Loucy (cell line): Measurements from ENCODE around the gene ZNF146.

ENCODE experiments used
- H2AFZ ChIP-seq: fragments of 200-600 bp; sonication (generic); 2 replicates; pipeline ENCODE4 v1.6.0; 2016; ENCODE audit warnings: antibody characterized with exemption, mild to moderate bottlenecking, low read length, moderate library complexity
- H3F3A ChIP-seq: fragments of 200-600 bp; 2 replicates; pipeline ENCODE4 v1.6.0; 2016; ENCODE audit warnings: antibody characterized with exemption, low read depth, mild to moderate bottlenecking
- H3K27me3 ChIP-seq: fragments of 200-600 bp; sonication (generic); 2 replicates; pipeline ENCODE4 v1.6.1; 2014; ENCODE audit warnings: low read length, mild to moderate bottlenecking; ENCODE audit not compliant: insufficient read depth, poor library complexity, severe bottlenecking
- H3K36me3 ChIP-seq: fragments of 200-600 bp; sonication (generic); 2 replicates; pipeline ENCODE4 v1.6.1; 2016; ENCODE audit warnings: low read length; ENCODE audit not compliant: insufficient read depth
- H3K4me1 ChIP-seq: fragments of 200-600 bp; sonication (generic); 2 replicates; pipeline ENCODE4 v1.5.1; 2014; ENCODE audit warnings: low read length, mild to moderate bottlenecking; ENCODE audit not compliant: insufficient read depth, poor library complexity, severe bottlenecking
- H3K4me2 ChIP-seq: fragments of 200-600 bp; sonication (generic); 2 replicates; pipeline ENCODE4 v1.6.0; 2014; ENCODE audit warnings: antibody characterized with exemption, low read length, low read depth, mild to moderate bottlenecking; ENCODE audit not compliant: poor library complexity, severe bottlenecking
- H3K4me3 ChIP-seq: fragments of 200-600 bp; sonication (generic); 2 replicates; pipeline ENCODE4 v1.5.1; 2014; ENCODE audit warnings: low read length, mild to moderate bottlenecking, mixed read lengths; ENCODE audit not compliant: poor library complexity, severe bottlenecking
- H3K79me2 ChIP-seq: fragments of 200-600 bp; sonication (generic); 2 replicates; pipeline ENCODE4 v1.6.1; 2014; ENCODE audit warnings: low read length; ENCODE audit not compliant: insufficient read depth
- H3K9ac ChIP-seq: fragments of 200-600 bp; sonication (generic); 2 replicates; pipeline ENCODE4 v1.6.0; 2014; ENCODE audit warnings: mild to moderate bottlenecking, low read depth, low read length, moderate library complexity; ENCODE audit not compliant: poor library complexity, severe bottlenecking
- H3K9me2 ChIP-seq: fragments of 200-600 bp; sonication (generic); replicated peaks from 2 replicates; pipeline ENCODE4 v1.6.1; 2016; ENCODE audit warnings: low read depth, low read length, mixed read lengths
- H3K9me3 ChIP-seq: fragments of 200-600 bp; sonication (generic); 2 replicates; pipeline ENCODE4 v1.6.1; 2014; ENCODE audit warnings: mild to moderate bottlenecking, antibody characterized with exemption, low read length, low read depth; ENCODE audit not compliant: insufficient read depth
- H4K20me1 ChIP-seq: fragments of 200-600 bp; sonication (generic); 2 replicates; pipeline ENCODE4 v1.6.0; 2014; ENCODE audit warnings: antibody characterized with exemption, low read length, mild to moderate bottlenecking; ENCODE audit not compliant: insufficient read depth, poor library complexity, severe bottlenecking
- EZH2phosphoT487 ChIP-seq: fragments of 200-600 bp; IDR thresholded peaks from 2 replicates; pipeline ENCODE4 v1.6.1; 2018; ENCODE audit warnings: antibody characterized with exemption, mild to moderate bottlenecking, moderate library complexity, borderline replicate concordance
- TF ChIP-seq, protein P1 (sequence below): fragments of 200-600 bp; sonication (generic); conservative IDR thresholded peaks from 2 replicates; pipeline ENCODE4 v1.5.1; 2014; ENCODE audit warnings: mild to moderate bottlenecking, antibody characterized with exemption, low read length

The ZNF146 gene

DNA sequence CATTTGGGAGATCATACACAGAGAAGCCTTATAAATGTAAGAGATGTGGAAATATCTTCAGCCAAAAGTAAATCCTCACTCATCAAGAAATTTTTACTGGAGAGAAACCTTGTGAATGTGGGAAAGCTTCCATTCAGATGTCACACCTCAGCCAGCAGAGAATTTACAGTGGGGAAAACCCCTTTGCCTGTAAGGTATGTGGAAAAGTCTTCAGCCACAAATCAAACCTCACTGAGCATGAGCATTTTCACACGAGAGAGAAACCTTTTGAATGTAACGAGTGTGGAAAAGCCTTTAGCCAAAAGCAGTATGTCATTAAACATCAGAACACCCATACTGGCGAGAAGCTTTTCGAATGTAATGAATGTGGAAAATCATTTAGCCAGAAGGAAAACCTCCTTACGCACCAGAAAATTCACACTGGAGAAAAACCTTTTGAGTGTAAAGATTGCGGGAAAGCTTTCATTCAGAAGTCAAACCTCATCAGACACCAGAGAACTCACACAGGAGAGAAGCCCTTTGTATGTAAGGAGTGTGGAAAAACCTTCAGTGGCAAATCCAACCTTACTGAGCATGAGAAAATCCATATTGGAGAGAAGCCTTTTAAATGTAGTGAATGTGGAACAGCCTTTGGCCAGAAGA, 21.5 kb downstream of the ZNF146 start:
- Histone ChIP-seq H3K36me3 (peaks cover 78% of the 10 kb centered on the region), H3K9me3 (no peaks in the 10 kb centered on the region), H3K4me3 (no peak overlapping the region), H3K79me2 (peaks cover 23% of the 10 kb centered on the region), H2AFZ (no peak overlapping the region), H4K20me1 (peaks cover 29% of the 10 kb centered on the region), H3F3A (peaks cover 3% of the 10 kb centered on the region; the same call in 1 of the 2 replicates), H3K27me3 (no peaks in the 10 kb centered on the region), H3K4me2 (no peak overlapping the region), H3K4me1 (no peaks in the 10 kb centered on the region), H3K9me2 (no peaks in the 10 kb centered on the region), H3K9ac (no peak overlapping the region)
- TF ChIP-seq EZH2phosphoT487 = no peak
- TF ChIP-seq, protein P1, sequence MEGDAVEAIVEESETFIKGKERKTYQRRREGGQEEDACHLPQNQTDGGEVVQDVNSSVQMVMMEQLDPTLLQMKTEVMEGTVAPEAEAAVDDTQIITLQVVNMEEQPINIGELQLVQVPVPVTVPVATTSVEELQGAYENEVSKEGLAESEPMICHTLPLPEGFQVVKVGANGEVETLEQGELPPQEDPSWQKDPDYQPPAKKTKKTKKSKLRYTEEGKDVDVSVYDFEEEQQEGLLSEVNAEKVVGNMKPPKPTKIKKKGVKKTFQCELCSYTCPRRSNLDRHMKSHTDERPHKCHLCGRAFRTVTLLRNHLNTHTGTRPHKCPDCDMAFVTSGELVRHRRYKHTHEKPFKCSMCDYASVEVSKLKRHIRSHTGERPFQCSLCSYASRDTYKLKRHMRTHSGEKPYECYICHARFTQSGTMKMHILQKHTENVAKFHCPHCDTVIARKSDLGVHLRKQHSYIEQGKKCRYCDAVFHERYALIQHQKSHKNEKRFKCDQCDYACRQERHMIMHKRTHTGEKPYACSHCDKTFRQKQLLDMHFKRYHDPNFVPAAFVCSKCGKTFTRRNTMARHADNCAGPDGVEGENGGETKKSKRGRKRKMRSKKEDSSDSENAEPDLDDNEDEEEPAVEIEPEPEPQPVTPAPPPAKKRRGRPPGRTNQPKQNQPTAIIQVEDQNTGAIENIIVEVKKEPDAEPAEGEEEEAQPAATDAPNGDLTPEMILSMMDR = no peak

DNA sequence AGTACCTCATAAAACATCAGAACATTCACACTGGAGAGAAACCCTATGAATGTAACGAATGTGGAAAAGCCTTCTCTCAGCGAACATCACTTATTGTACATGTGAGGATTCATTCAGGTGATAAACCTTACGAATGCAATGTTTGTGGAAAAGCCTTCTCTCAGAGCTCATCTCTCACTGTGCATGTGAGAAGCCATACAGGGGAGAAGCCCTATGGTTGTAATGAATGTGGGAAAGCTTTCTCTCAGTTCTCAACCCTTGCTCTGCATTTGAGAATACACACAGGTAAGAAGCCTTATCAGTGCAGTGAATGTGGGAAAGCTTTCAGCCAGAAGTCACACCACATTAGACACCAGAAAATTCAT, 22.0 kb downstream of the ZNF146 start:
- H3K4me3 ChIP-seq = no peak overlapping the region
- no peak overlapping the region for H2AFZ ChIP-seq
- H3K4me2 ChIP-seq = no peak overlapping the region
- peaks cover 21% of the 10 kb centered on the region for H3K79me2 ChIP-seq
- H3K9me2 ChIP-seq = no peaks in the 10 kb centered on the region
- no peak overlapping the region for H3K9ac ChIP-seq
- H3F3A ChIP-seq = peaks cover 3% of the 10 kb centered on the region; the same call in 1 of the 2 replicates
- no peak for TF ChIP-seq EZH2phosphoT487
- TF ChIP-seq, protein P1 = no peak
- peaks cover 73% of the 10 kb centered on the region for H3K36me3 ChIP-seq
- H3K27me3 ChIP-seq = no peaks in the 10 kb centered on the region
- peaks cover 28% of the 10 kb centered on the region for H4K20me1 ChIP-seq
- no peaks in the 10 kb centered on the region for H3K4me1 ChIP-seq
- H3K9me3 ChIP-seq = no peaks in the 10 kb centered on the region

DNA sequence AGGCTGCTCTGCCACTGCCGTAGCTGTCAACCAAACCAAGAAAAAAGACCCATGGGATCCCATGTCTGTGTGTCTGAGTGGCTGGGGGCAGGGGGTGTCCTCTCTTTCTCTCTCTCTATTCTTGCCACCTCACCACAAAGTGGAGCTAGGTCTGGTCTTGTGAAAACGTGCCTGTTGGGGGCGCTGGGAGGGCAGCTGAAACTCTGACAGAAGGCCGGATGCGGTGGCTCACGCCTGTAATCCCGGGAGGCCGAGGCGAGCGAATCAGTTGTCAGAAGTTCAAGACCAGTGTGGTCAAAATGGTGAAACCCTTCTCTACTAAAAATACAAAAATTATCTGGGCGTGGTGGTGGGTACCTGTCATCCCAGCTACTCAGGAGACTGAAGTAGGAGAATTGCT, 29.2 kb downstream of the ZNF146 start:
- no peaks in the 10 kb centered on the region for H3F3A ChIP-seq
- no peak overlapping the region for H2AFZ ChIP-seq
- H3K4me3 ChIP-seq = no peak overlapping the region
- no peaks in the 10 kb centered on the region for H3K79me2 ChIP-seq
- no peak overlapping the region for H3K4me2 ChIP-seq
- H3K27me3 ChIP-seq = no peaks in the 10 kb centered on the region
- TF ChIP-seq, protein P1 = no peak
- no peak for TF ChIP-seq EZH2phosphoT487
- peaks cover 6% of the 10 kb centered on the region; the same call in 1 of the 2 replicates for H3K36me3 ChIP-seq
- H3K9me3 ChIP-seq = no peaks in the 10 kb centered on the region
- H3K9me2 ChIP-seq = no peaks in the 10 kb centered on the region
- no peaks in the 10 kb centered on the region for H4K20me1 ChIP-seq
- no peak overlapping the region for H3K9ac ChIP-seq
- no peaks in the 10 kb centered on the region for H3K4me1 ChIP-seq
